Spleen (tissue), 11 donors: ENCODE data around the gene USP6. TPM values are rescaled to one million over a fixed set of nuclear protein-coding genes. Genes with fewer than 3 reads are reported as not detected.
"Not testable (repeated sequence)": the region's sequence is repeated elsewhere in the genome, so short reads cannot be mapped to it uniquely, and the experiment has no call there.

Source experiments
- DNase-seq: peaks from one replicate; pipeline ENCODE4 v3.0.0-alpha.2; 2020
- H3K27ac ChIP-seq, 8 donors: fragments of 200-600 bp; sonication (generic) in 7 of 8; 1 replicate in 4 of 8; 2 replicates in 4 of 8; pipeline versions ENCODE4 v1.5.0 to v1.8.0; 2016 to 2021; ENCODE audit warnings: inconsistent platforms in 4 of 8, mild to moderate bottlenecking in 4 of 8, moderate library complexity in 1 of 8
- H3K27me3 ChIP-seq, 7 donors: fragments of 200-600 bp; sonication (generic) in 6 of 7; replicated peaks in 1 of 7; 1 replicate in 4 of 7; 2 replicates in 3 of 7; pipeline versions ENCODE4 v1.5.0 to v1.8.0; 2016 to 2021; ENCODE audit warnings: inconsistent platforms in 3 of 7, mild to moderate bottlenecking in 1 of 7
- H3K36me3 ChIP-seq, 6 donors: fragments of 200-600 bp; sonication (generic) in 5 of 6; 1 replicate in 4 of 6; 2 replicates in 2 of 6; pipeline versions ENCODE4 v1.5.0 to v1.8.0; 2016 to 2021; ENCODE audit warnings: inconsistent platforms in 2 of 6
- H3K4me1 ChIP-seq, 6 donors: fragments of 200-600 bp; sonication (generic) in 5 of 6; 1 replicate in 3 of 6; 2 replicates in 3 of 6; pipeline versions ENCODE4 v1.5.0 to v1.8.0; 2016 to 2021; ENCODE audit warnings: inconsistent platforms in 3 of 6
- H3K4me3 ChIP-seq, 8 donors: fragments of 200-600 bp; sonication (generic) in 7 of 8; 1 replicate in 4 of 8; 2 replicates in 4 of 8; pipeline versions ENCODE4 v1.5.0 to v1.8.0; 2016 to 2021; ENCODE audit warnings: inconsistent platforms in 4 of 8, mild to moderate bottlenecking in 4 of 8, moderate library complexity in 2 of 8
- H3K9me3 ChIP-seq, 8 donors: fragments of 200-600 bp; sonication (generic) in 7 of 8; 1 replicate in 4 of 8; 2 replicates in 4 of 8; pipeline versions ENCODE4 v1.5.0 to v1.8.0; 2016 to 2021; ENCODE audit warnings: inconsistent platforms in 4 of 8
- CTCF ChIP-seq, 11 experiments: fragments of 200-600 bp in 7 of 11; fragments of 450-650 bp in 4 of 11; sonication (generic) in 4 of 11; IDR thresholded peaks in 8 of 11; conservative IDR thresholded peaks in 3 of 11; 1 replicate in 7 of 11; 2 replicates in 4 of 11; pipeline versions ENCODE4 v1.4.0 to v1.8.0; 2016 to 2021; ENCODE audit warnings: antibody characterized with exemption in 11 of 11, inconsistent platforms in 4 of 11, mild to moderate bottlenecking in 1 of 11
- POLR2A ChIP-seq, 3 donors: fragments of 450-650 bp; IDR thresholded peaks; one replicate each; pipeline ENCODE4 v1.5.1; 2017; ENCODE audit warnings: antibody characterized with exemption in 3 of 3, mild to moderate bottlenecking in 1 of 3
- POLR2AphosphoS5 ChIP-seq, 3 donors: sonication (generic); formaldehyde crosslinking; IDR thresholded peaks; one replicate each; pipeline ENCODE4 v1.5.1; 2017; ENCODE audit warnings: antibody characterized with exemption in 3 of 3
- WGBS, 5 donors: extraction: QIAGEN DNeasy Blood & Tissue Kit in 3 of 5; methylation state at CpG; one replicate each; pipeline versions ENCODE4 v1.1.5 to v1.1.7; 2013 to 2018; 5-methylcytosine and 5-hydroxymethylcytosine counted together
- intact Hi-C: fragments of 100-400 bp; cut with DNase I; formaldehyde crosslinking; loops from one replicate; pipeline ENCODE4 v1.15.0; 2023; ENCODE audit warnings: low total_unique reads
- polyA plus RNA-seq, 3 donors: library from polyadenylated mRNA; stranded (reverse); fragments of 200-250 nt; gene quantifications; one replicate each; pipeline ENCODE4 v1.2.1, GENCODE V29; 2013
- total RNA-seq, 7 donors: library from RNA; depleted of rRNA in 3 of 7; stranded (reverse); fragments of >200 nt in 3 of 7; fragmentation: NEBNext Ultra II Directional in 4 of 7; extraction: Animal tissue kit (Norgen Biotek cat#: 25700) in 4 of 7; gene quantifications; one replicate each; pipeline versions ENCODE4 v1.1.0 to v1.2.1, GENCODE V29; 2016 to 2021
- donor health status: healthy with polysubstance abuse.
- donor health status: DM: no; HTN: no; CAD: no; lungs with moderate emphysema.
- donor health status: DM: no; HTN: no; CAD: no.
- donor health status: Bipolar disorder and iron deficiency.
- donor health status: healthy.
- donor health status: DM: no; HTN: no; CAD: no.
- donor health status: DM: yes; HTN: yes; CAD: no.

Gene USP6
- total and polyA plus RNA-seq, 10 donors, result 0.03 to 0.37 (median 0.13) TPM; not detected in 1

GRCh38 chr17:5118219-5118618, 2.4 kb downstream of the USP6 start:
- TF ChIP-seq POLR2AphosphoS5 (IDR thresholded peaks at IDR 0.05), result no peak
- no peak for TF ChIP-seq POLR2A (IDR thresholded peaks at IDR 0.05)
- TF ChIP-seq CTCF (IDR thresholded peaks at IDR 0.05 in 8 of 11, conservative IDR thresholded peaks at IDR 0.05 in 3 of 11), result no peak
- peaks cover 5 to 65% (median 23%) of the 10 kb centered on the region in 7 donors for H3K27me3 ChIP-seq

GRCh38 chr17:5120036-5120435, 4.2 kb downstream of the USP6 start:
- WGBS, 5 donors, result 75 to 89% (median 85%) methylated on average over 7 of the region's 7 CpGs
- intact Hi-C loops, result no loop called here
- H3K27me3 ChIP-seq, result peaks cover 5 to 72% (median 26%) of the 10 kb centered on the region in 7 donors
- no peak for TF ChIP-seq POLR2AphosphoS5 (IDR thresholded peaks at IDR 0.05)
- no peak for TF ChIP-seq POLR2A (IDR thresholded peaks at IDR 0.05)
- H3K4me1 ChIP-seq, result peaks cover 0 to 28% (median 16%) of the 10 kb centered on the region in 6 donors
- no peak for DNase-seq
- no peak overlapping the region for H3K27ac ChIP-seq
- H3K4me3 ChIP-seq, result no peak overlapping the region
- peaks cover 0 to 9% (median 0%) of the 10 kb centered on the region in 8 donors for H3K9me3 ChIP-seq
- no peaks in the 10 kb centered on the region for H3K36me3 ChIP-seq

More at GRCh38 chr17:5118219-5118618, 2.4 kb downstream of the USP6 start:
- no peak for DNase-seq
- H3K36me3 ChIP-seq, result peaks cover 0 to 13% (median 10%) of the 10 kb centered on the region in 6 donors
- peaks cover 0 to 25% (median 15%) of the 10 kb centered on the region in 6 donors for H3K4me1 ChIP-seq
- intact Hi-C loops, result no loop called here
- H3K27ac ChIP-seq, result no peak overlapping the region
- peaks cover 0 to 9% (median 0%) of the 10 kb centered on the region in 8 donors for H3K9me3 ChIP-seq
- no peak overlapping the region for H3K4me3 ChIP-seq
- WGBS, 5 donors, result 84 to 94% (median 89%) methylated on average over 4 to 6 of the region's 6 CpGs

GRCh38 chr17:5120436-5121185, 4.8 kb downstream of the USP6 start:
- H3K36me3 ChIP-seq, H3K27ac ChIP-seq, H3K9me3 ChIP-seq, H3K4me3 ChIP-seq, DNase-seq, intact Hi-C loops: not testable (repeated sequence)
- peaks cover 4 to 66% (median 24%) of the 10 kb centered on the region in 7 donors for H3K27me3 ChIP-seq
- 84 to 94% (median 89%) methylated on average over 4 to 6 of the region's 6 CpGs for WGBS, 5 donors
- H3K4me1 ChIP-seq, result peaks cover 0 to 28% (median 16%) of the 10 kb centered on the region in 6 donors

- H3K4me1 ChIP-seq, result peaks cover 0 to 21% (median 13%) of the 10 kb centered on the region in 6 donors
- intact Hi-C loops, result no loop called here
- DNase-seq, result peak; percentile 63
- H3K9me3 ChIP-seq, result peaks cover 0 to 7% (median 0%) of the 10 kb centered on the region in 8 donors
- no peaks in the 10 kb centered on the region for H3K36me3 ChIP-seq
- H3K27ac ChIP-seq, result no peak overlapping the region
- H3K4me3 ChIP-seq, result no peak overlapping the region
- TF ChIP-seq CTCF (IDR thresholded peaks at IDR 0.05 in 8 of 11, conservative IDR thresholded peaks at IDR 0.05 in 3 of 11) (no peak), POLR2AphosphoS5 (IDR thresholded peaks at IDR 0.05) (no peak), POLR2A (IDR thresholded peaks at IDR 0.05) (no peak)
- peaks cover 0 to 59% (median 17%) of the 10 kb centered on the region in 7 donors for H3K27me3 ChIP-seq
- 91 to 96% (median 93%) methylated on average over 16 of the region's 16 CpGs for WGBS, 5 donors
Measured at GRCh38 chr17:5121186-5121841, 5.5 kb downstream of the USP6 start.

GRCh38 chr17:5122056-5122455, 6.2 kb downstream of the USP6 start:
- intact Hi-C loops, H3K27ac ChIP-seq, H3K9me3 ChIP-seq, H3K36me3 ChIP-seq: not testable (repeated sequence)
- peak; percentile 41 for DNase-seq
- peaks cover 0 to 15% (median 13%) of the 10 kb centered on the region in 6 donors for H3K4me1 ChIP-seq
- 76 to 90% (median 83%) methylated on average over 6 to 7 of the region's 7 CpGs for WGBS, 5 donors
- H3K4me3 ChIP-seq, result peak overlapping the region in 6 of 8 donors; percentile 16 to 67 (median 40)
- H3K27me3 ChIP-seq, result peaks cover 0 to 55% (median 15%) of the 10 kb centered on the region in 7 donors
